Glomerular endothelial cell (primary cell): Measurements from ENCODE around the gene ROR2. TPM values are rescaled to one million over a fixed set of nuclear protein-coding genes. Genes with fewer than 3 reads are reported as not detected.
"Not testable (repeated sequence)": the region's sequence is repeated elsewhere in the genome, so short reads cannot be mapped to it uniquely, and the experiment has no call there.

Experiments used
- DNase-seq: peaks from one replicate; pipeline ENCODE4 v3.0.0-alpha.2; 2011; ENCODE audit warnings: low read depth, low spot score; ENCODE audit errors: extremely low read depth
- total RNA-seq: library from RNA; depleted of rRNA; stranded (reverse); fragments of >200 nt; gene quantifications from 2 replicates; pipeline ENCODE4 v1.2.3, GENCODE V29; 2015

The ROR2 gene
- total RNA-seq, 1 donor from 2014 or later = 0.12 TPM

GRCh38 chr9:91803970-91804752 is 145.9 kb downstream of the ROR2 start:
- DNase-seq = no peak

- no peak for DNase-seq
These were observed 146.7 kb downstream of the ROR2 start for GRCh38 chr9:91803151-91803940.

GRCh38 chr9:91802391-91802790 is 147.6 kb downstream of the ROR2 start:
- no peak for DNase-seq

- no peak for DNase-seq
These were observed 149.5 kb downstream of the ROR2 start for GRCh38 chr9:91800473-91801030.

GRCh38 chr9:91799113-91799744 is 150.8 kb downstream of the ROR2 start:
- no peak for DNase-seq

- DNase-seq = not testable (repeated sequence)
These were observed 151.5 kb downstream of the ROR2 start for GRCh38 chr9:91798273-91799112.

- not testable (repeated sequence) for DNase-seq
These were observed 152.5 kb downstream of the ROR2 start for GRCh38 chr9:91797517-91797916.

- DNase-seq = not testable (repeated sequence)
These were observed 153.5 kb downstream of the ROR2 start for GRCh38 chr9:91796516-91796915.

GRCh38 chr9:91795598-91796241 is 154.3 kb downstream of the ROR2 start:
- no peak for DNase-seq

GRCh38 chr9:91793371-91793770 is 156.7 kb downstream of the ROR2 start:
- not testable (repeated sequence) for DNase-seq

GRCh38 chr9:91790917-91791316 is 159.1 kb downstream of the ROR2 start:
- DNase-seq = no peak

GRCh38 chr9:91789941-91790340 is 160.1 kb downstream of the ROR2 start:
- no peak for DNase-seq

- DNase-seq = no peak
These were observed 162.1 kb downstream of the ROR2 start for GRCh38 chr9:91787931-91788330.

GRCh38 chr9:91786132-91786896 is 163.7 kb downstream of the ROR2 start:
- no peak for DNase-seq

- no peak for DNase-seq
These were observed 164.6 kb downstream of the ROR2 start for GRCh38 chr9:91785447-91785842.

GRCh38 chr9:91784673-91785446 is 165.2 kb downstream of the ROR2 start:
- no peak for DNase-seq

- no peak for DNase-seq
These were observed 166.0 kb downstream of the ROR2 start for GRCh38 chr9:91783876-91784672.
